Measurements from ENCODE around the gene LTN1.

LTN1 gene

GRCh38 chr21:28900481-28900880, 92.2 kb downstream of the LTN1 start:
- TF ChIP-seq CREB1 (IDR thresholded peaks at IDR 0.05; ENCODE audit: low read depth) (no peak), ZBTB7A (IDR thresholded peaks at IDR 0.05; ENCODE audit: low read depth) (no peak), YY1 (IDR thresholded peaks at IDR 0.05; ENCODE audit: low read depth) (no peak), RAD21 (IDR thresholded peaks at IDR 0.05; ENCODE audit: low read depth) (no peak), REST (IDR thresholded peaks at IDR 0.05; ENCODE audit: low read depth) (no peak), NFIC (IDR thresholded peaks at IDR 0.05) (no peak), TAF1 (IDR thresholded peaks at IDR 0.05; ENCODE audit: low read depth) (no peak), USF1 (IDR thresholded peaks at IDR 0.05) (no peak), TCF12 (IDR thresholded peaks at IDR 0.05; ENCODE audit: low read depth) (no peak), TEAD4 (IDR thresholded peaks at IDR 0.05) (no peak), EGR1 (IDR thresholded peaks at IDR 0.05) (no peak), MAX (IDR thresholded peaks at IDR 0.05) (no peak), EP300 (IDR thresholded peaks at IDR 0.05; ENCODE audit: borderline replicate concordance) (no peak)

- TF ChIP-seq REST (IDR thresholded peaks at IDR 0.05; ENCODE audit: low read depth) (no peak), CREB1 (IDR thresholded peaks at IDR 0.05; ENCODE audit: low read depth) (no peak), CEBPB (IDR thresholded peaks at IDR 0.05) (no peak), EP300 (IDR thresholded peaks at IDR 0.05; ENCODE audit: borderline replicate concordance) (no peak), TCF12 (IDR thresholded peaks at IDR 0.05; ENCODE audit: low read depth) (no peak), USF1 (IDR thresholded peaks at IDR 0.05) (no peak), YY1 (IDR thresholded peaks at IDR 0.05; ENCODE audit: low read depth) (no peak), ZBTB7A (IDR thresholded peaks at IDR 0.05; ENCODE audit: low read depth) (no peak), TAF1 (IDR thresholded peaks at IDR 0.05; ENCODE audit: low read depth) (no peak), TEAD4 (IDR thresholded peaks at IDR 0.05) (no peak), FOXM1 (IDR thresholded peaks at IDR 0.05; ENCODE audit: borderline replicate concordance, low read depth) (no peak), RAD21 (IDR thresholded peaks at IDR 0.05; ENCODE audit: low read depth) (no peak), MAX (IDR thresholded peaks at IDR 0.05) (no peak), NFIC (IDR thresholded peaks at IDR 0.05) (no peak)
Measured at GRCh38 chr21:28899744-28900143, 92.9 kb downstream of the LTN1 start.

GRCh38 chr21:28899220-28899619, 93.5 kb downstream of the LTN1 start:
- TF ChIP-seq FOXM1 (IDR thresholded peaks at IDR 0.05; ENCODE audit: borderline replicate concordance, low read depth) (no peak), CEBPB (IDR thresholded peaks at IDR 0.05) (no peak), REST (IDR thresholded peaks at IDR 0.05; ENCODE audit: low read depth) (no peak), RAD21 (IDR thresholded peaks at IDR 0.05; ENCODE audit: low read depth) (no peak), NFIC (IDR thresholded peaks at IDR 0.05) (no peak), EP300 (IDR thresholded peaks at IDR 0.05; ENCODE audit: borderline replicate concordance) (no peak), TAF1 (IDR thresholded peaks at IDR 0.05; ENCODE audit: low read depth) (no peak), TCF12 (IDR thresholded peaks at IDR 0.05; ENCODE audit: low read depth) (no peak), EGR1 (IDR thresholded peaks at IDR 0.05) (no peak), ZBTB7A (IDR thresholded peaks at IDR 0.05; ENCODE audit: low read depth) (no peak), MAX (IDR thresholded peaks at IDR 0.05) (no peak), CREB1 (IDR thresholded peaks at IDR 0.05; ENCODE audit: low read depth) (no peak), TEAD4 (IDR thresholded peaks at IDR 0.05) (no peak), YY1 (IDR thresholded peaks at IDR 0.05; ENCODE audit: low read depth) (no peak), USF1 (IDR thresholded peaks at IDR 0.05) (no peak)

GRCh38 chr21:28893687-28894086, 99.0 kb downstream of the LTN1 start:
- TF ChIP-seq CEBPB (IDR thresholded peaks at IDR 0.05) (no peak), CREB1 (IDR thresholded peaks at IDR 0.05; ENCODE audit: low read depth) (no peak), ZBTB7A (IDR thresholded peaks at IDR 0.05; ENCODE audit: low read depth) (no peak), NFIC (IDR thresholded peaks at IDR 0.05) (no peak), TEAD4 (IDR thresholded peaks at IDR 0.05) (no peak), TAF1 (IDR thresholded peaks at IDR 0.05; ENCODE audit: low read depth) (no peak), EP300 (IDR thresholded peaks at IDR 0.05; ENCODE audit: borderline replicate concordance) (no peak), REST (IDR thresholded peaks at IDR 0.05; ENCODE audit: low read depth) (no peak), RAD21 (IDR thresholded peaks at IDR 0.05; ENCODE audit: low read depth) (no peak), FOXM1 (IDR thresholded peaks at IDR 0.05; ENCODE audit: borderline replicate concordance, low read depth) (no peak), USF1 (IDR thresholded peaks at IDR 0.05) (no peak), YY1 (IDR thresholded peaks at IDR 0.05; ENCODE audit: low read depth) (no peak), MAX (IDR thresholded peaks at IDR 0.05) (no peak), TCF12 (IDR thresholded peaks at IDR 0.05; ENCODE audit: low read depth) (no peak)

Measured in Ishikawa (cell line).